HG03095 (cell line): ENCODE results near the gene HTATIP2.
"Not testable (repeated sequence)": the region's sequence is repeated elsewhere in the genome, so short reads cannot be mapped to it uniquely, and the experiment has no call there.

Source experiments
- ATAC-seq: cut with Tn5 transposase; IDR thresholded peaks from one replicate; pipeline ENCODE4 v1.9.1; 2021; ENCODE audit warnings: moderate library complexity; ENCODE audit not compliant: unreplicated experiment

HTATIP2 gene

DNA sequence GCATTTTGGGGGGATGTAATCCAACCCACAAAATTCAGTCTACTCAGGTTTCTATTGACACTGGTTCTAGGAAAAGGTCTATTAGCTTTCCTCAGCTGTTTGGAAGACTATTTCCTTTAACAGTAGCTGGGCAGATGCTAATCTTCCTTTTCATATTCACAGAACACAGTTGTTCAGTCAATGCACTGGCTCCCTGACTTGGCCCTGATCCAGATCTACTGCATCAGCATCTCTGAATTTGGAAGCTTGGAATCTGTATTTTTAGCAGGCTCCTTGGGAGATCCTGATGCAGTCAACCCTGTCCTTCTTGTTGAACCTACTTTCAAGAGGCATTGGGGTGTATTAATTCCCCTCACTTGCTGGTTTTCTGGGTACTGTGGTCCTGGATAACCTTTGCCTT is 6.3 kb downstream of the HTATIP2 start:
- ATAC-seq, result no peak

DNA sequence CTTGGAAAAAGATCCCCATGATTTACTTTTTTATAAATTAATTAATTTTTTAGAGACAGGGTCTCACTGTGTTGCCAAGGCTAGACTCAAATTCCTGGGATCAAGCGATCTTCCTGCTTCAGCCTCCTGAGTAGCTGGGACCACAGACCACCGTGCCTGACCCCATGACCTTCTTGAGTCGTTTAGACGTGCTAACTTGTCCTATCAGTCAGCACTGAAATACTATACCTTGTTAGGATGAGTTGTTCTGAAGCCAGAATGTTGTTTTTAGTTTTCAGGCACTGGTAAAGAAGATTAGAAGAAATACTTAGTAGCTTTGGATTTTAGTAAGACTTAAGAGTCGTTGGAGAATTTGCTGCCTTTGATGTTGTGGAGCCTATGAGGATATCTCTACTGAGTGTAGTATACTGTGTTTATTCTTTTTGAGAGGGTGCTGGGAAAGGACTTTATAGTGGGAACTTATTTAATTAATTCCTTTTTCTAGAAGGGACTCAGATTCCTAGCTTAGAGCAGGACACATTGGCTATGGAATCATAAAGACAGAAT is 8.6 kb downstream of the HTATIP2 start:
- ATAC-seq, result no peak

DNA sequence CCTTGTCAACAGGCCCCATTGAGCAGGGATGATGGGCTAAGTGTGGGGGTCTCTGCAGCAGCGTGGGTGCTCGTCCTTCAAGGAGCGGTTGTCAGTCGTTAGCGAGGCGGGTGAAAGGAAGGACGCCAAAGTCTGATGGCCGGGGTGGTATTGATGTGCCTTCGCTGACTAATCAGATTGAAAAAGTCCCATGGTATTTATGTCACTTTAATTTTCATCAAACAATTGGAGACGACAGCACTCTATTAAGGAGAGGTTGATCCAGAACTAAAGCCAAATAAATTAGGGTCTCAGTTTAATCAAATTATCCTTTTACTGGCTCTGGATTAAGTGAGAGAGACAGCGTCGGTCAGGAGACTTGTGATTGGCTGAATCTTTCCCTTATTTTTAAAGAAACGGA is 9.6 kb downstream of the HTATIP2 start:
- ATAC-seq, result no peak

DNA sequence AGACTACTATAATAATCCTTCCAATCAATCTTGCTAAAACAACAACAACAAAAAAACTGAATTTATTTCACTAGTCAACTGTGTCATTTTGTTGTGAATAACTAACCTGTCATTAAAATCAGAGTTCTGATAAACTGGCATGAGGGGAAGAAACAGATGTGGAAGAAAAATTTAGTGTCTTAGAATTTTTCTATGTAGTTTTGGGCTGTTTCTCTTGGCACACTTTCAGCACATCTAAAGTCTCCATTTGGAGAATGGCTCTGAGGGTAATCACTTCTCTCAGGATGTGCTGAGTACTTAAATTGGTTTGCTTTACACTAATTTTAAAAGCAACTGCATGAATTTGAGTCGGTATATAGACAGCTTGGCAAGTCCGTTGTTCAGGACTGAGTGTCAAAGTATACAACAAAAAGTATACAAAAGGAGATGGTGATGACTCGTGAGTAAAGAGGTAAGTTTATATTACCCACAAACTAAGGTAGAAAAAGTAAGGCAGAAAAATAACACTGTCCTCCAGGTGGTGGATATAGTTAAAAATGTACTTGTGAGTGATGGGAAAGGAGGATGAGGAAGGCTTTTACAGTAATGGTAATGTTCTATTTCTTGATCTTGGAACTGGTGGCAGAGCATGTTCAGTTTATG is 10.2 kb downstream of the HTATIP2 start:
- no peak for ATAC-seq

DNA sequence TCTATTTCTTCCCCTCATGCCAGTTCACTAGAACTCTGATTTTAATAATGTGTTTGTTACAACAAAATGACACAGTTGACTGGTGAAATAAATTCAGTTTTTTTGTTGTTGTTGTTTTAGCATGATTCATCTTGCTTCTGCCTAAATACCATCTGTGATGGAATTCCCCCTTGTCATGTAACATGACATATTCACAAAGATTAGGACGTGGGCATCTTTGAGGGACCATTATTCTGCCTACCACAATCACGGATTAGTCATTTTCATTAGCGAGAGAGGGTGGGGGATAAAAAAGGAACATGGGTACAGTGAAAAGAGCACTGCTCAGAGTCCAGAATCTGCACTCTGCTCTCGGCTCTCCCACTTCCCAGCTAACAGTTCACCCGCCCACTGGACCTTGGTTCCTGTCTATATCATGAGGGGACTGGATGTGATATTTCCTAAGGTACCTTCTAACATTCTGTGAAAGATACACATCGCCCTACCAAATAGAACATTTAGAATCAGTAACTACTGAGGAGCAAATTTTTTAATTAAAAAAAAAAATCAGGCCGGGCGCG is 11.3 kb downstream of the HTATIP2 start:
- no peak for ATAC-seq

DNA sequence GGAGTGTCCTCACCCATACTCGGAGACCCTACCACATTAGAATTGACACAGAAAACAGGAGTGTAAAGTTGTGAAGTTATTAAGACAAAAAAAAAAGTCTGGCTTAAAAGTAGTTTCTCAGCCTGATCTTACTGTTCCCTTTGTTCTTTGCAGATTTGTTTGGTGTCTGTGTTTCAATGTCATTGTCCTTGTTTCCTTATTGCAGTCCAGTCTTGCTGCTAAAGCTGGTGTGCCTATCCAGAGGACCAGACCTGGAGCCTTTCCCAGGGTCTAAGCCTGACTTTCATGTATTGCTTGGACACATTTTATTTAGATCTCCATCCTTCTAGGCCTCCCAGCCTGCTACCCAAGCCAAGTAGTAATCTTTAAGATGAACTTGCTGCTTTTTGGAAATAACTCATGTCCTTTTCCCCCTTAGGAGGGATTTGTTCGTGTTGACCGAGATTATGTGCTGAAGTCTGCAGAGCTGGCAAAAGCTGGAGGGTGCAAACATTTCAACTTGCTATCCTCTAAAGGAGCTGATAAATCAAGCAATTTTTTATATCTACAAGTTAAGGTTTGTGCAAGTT is 12.7 kb downstream of the HTATIP2 start:
- ATAC-seq, result no peak

DNA sequence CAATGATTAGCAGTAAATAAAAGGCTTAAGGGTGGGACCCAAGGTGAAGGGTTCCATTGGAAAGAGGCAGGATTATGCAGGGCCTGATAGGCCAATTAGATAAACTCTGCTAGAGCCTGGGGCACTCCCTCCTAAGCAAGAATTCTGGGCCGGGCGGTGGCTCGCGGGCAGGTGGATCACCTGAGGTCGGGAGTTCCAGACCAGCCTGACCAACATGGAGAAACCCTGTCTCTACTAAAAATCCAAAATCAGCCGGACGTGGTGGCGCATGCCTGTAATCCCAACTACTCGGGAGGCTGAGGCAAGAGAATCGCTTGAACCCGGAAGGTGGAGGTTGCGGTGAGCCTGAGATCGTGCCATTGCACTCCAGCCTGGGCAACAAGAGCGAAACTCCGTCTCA is 22.5 kb downstream of the HTATIP2 start:
- not testable (repeated sequence) for ATAC-seq

DNA sequence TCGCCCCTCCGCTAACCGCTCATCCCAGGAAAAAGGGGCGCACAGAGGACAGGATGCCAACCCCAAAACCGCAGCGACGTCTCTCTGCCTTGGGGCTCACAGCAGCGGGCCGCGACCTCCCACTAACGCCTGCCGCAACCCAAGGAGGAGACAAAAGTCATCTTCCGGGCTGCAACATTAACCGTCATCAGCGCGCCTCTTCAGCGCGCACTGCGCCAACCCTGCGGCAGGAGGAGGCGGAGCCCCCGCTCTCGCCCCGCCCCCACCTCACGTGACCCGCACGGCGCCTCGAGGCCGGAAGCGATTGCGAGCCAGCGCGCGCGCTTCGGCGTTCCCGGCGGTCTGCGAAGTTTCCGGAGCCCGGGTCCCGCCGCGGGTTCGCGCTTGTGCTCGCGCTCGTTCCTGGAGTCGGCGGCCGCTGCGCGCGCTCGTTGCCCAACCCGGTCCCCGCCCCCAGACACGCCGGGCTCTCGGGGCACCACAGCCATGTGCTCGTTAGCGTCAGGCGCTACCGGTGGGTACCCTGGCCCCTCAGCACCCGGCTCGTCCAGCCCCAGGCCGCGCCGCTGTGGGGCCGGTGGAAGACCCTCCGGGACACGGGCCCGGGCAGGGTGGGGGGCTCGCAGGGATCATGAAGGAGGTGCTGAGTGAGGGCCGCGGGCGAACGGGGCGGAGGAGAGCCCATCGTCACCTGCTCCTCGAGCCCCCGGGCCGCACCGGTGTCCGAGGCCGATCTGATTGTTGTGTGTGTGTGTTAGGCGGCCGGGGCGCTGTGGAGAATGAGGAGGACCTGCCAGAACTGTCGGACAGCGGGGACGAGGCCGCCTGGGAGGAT is 24.0 kb downstream of the HTATIP2 start, which contains the start of gene PRMT3:
PRMT3 (plus strand) TSS at position 456 of the 835 bp plus-strand sequence; CDS start at position 487, 31 bp downstream.
- peak; percentile 79 for ATAC-seq

DNA sequence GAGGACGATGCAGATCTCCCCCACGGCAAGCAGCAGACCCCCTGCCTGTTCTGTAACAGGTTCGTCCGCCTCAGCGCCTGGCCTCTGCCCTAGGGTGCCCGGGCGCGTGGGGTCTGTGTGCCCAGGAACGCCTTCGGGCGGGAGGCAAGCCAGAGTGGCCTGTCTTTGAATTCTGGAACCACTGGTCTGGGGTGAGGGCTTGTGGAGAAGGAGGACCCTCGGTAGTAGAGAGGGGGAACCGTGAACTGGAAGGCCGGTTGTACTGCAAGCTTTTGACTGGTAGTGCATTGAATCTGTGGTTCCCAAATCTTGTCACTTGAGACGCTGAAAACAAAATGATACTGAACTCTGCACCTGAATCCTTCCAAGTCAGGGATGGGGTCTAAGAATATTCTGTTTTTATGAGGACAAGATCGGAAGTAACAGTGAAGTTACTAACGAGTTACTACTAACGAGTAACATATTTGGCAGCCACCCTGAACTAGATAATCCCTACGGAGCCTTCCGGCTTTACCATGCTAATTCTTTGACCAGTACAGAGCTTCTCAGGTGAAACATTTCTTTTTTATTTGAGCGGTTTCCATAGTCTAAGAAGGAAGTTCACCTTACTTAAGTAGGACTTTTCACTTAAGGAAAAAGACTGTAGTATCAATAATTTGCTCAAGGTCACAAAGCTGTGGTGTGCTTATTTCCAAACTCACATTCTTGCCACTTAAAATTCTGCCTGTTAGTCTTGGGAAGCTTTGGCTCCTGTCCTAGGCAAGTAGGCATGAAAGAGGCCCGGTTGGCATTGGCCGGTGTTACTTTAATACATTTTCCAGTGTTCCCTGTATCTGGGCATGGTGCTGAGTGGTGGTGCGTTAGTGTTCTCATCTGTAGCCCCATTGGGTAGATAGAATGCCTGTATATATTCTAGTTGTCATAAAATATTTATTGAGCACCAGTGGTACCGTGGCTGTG is 24.9 kb downstream of the HTATIP2 start:
- ATAC-seq, result peak; percentile 9

DNA sequence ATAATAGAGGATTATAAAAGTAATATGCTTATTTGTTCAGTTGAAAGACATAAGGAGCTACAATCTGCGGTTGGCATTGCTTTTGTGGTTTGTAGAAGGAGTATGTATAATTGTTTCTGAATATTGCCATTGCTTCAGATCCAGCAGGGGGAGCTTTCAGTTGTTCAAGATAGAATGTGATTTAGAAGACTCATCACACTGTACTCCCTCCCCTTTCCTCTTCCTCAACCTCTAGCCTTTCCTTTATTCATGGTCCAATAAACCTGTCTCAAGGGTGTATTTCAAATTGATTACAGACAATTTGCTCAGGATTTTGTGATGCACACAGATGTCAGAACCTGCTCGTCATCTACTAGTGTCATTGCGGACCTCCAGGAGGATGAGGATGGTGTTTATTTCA is 33.8 kb downstream of the HTATIP2 start:
- ATAC-seq, result peak; percentile 85

DNA sequence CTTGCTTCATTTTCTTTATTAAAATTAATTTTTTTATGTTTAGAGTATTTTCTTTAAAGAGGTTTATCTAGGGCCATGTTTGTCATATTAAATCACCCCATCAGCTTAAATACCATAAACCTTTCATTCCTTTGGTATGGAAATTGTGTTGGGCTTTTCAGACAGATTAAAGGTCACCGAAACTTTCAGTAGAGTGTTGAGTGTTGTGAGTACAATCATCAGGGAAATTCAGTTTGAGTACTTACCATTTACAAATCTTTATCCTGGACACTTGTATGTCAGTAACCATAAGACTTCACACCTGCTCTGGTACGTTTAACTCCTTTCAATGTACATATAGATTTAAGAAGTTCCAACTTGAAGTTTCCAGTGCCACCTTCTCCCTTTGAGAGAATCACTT is 36.0 kb downstream of the HTATIP2 start:
- ATAC-seq, result no peak

DNA sequence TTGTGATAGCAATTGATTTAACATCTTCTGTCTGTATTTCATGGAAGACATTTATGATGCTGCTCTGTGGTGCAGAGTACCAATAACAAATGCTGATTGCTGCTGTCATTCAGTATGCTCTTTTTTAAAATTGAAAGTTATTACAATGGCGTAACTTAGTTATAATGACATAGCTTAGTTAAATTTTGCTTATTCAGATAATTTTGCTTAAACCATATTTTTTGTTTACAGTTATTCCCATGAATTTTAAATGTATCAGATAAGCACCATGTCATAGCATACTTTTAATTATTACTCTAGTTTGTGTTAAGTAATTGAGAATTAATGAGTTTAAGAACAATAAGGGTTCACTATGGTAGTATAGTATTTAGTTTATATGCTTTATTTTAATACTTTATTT is 39.5 kb downstream of the HTATIP2 start:
- no peak for ATAC-seq

DNA sequence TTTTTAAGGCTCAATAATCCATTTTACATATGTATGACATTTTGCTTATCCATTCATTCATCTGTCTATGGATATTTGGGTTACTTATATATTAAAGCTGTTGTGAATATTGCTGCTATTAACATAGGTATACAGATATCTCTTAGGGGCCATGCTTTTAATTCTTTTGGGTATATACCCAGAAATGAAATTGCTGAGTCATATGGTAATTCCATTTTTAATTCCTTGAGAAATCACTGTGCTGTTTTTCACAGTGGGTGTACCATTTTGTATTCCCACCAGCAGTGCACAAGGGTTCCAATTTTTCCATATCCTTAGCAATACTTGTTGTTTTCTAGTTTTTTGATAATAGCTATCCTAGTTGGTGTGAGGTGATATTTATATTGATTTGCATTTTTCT is 43.0 kb downstream of the HTATIP2 start:
- ATAC-seq, result no peak

DNA sequence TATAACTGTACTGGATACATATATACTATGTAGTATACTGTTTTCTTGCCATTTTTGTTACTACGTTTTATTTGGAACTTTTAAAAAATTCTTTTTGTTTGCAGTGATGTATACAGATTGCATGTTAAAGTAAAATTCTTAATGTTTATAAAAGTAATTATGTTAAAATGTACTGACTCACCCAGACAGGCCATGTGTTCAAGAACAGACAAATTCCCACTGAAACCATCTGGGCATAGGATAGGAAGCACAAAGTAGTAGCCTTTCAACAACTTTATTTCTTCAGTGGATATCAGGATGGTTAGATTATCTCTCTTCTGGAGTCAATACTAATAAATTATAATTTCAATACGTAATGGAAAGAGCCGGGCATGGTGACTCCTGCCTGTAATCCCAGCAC is 43.8 kb downstream of the HTATIP2 start:
- no peak for ATAC-seq

DNA sequence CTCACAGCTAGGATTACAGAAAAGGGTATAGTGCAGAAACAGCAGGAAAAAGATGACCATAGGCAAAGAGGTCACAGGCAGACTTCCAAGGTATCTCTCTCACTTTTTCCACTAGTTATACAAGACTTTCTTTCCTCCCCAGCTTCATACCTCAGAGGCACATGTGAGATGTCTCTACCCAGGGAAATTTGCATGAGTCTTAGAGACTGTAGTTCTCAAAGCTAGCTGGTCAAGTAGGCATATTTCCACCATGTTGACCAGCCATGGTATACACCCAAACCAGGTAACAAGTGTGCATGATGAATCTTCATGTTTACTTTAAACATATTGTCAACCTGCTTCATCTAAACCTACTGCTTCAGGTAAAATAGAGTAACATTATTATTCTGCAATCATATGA is 51.9 kb downstream of the HTATIP2 start:
- ATAC-seq, result no peak

DNA sequence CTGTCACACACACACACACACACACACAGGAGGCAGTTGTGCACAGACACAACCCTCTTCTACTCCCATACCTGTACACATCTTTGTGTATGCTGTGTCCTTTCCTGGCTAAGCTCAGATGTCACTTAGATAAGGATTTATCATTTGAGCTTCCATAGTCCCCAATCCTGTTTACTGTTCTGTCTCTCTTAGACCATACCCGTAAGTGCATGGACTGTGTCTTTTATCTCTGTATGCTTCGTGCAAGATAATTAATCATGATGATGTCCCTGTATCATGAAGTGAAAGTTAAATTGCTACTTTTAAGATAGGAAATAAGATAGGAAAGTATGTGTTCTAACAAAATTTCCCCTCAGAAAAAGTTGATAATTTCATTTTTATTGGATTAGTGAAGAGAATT is 54.3 kb downstream of the HTATIP2 start:
- no peak for ATAC-seq

DNA sequence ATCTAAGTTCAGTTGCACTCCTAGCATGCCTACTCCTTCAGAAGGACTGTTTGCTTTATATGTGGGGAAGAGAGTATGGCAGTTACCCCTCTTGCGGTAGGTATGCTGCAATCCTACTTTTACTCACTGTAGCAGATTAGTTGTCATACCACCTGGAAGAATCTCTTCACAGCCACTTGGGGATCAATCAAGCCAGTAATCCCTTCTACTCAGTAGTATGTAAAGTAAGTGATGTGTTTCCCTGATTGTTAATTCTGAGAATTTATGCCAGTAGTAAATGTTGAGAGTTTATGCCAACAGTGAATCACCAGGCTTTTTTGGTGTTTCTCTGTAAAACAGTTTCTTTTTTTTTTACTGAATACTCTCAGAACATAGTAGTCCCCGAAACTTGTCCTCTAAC is 58.4 kb downstream of the HTATIP2 start:
- no peak for ATAC-seq

DNA sequence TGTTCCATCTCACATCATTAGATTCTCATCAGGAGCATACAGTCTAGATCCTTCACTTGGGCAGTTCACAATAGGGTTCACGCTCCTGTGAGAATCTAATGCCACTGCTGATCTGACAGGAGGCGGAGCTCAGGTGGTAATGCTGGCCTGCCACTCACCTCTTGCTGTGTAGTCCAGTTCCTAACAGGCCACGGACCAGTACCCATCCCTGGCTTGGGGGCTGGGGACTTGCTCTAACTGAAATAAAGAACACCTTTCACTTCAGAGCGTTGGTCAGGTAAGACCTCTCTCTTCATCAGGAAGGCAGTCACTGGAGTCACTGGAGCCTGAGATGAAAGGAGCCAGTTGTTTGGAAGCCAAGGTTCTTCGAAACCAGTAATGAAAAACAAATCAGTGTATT is 65.7 kb downstream of the HTATIP2 start:
- ATAC-seq, result no peak
